HuH-7.5 (cell line): ENCODE results near the gene OR4D2.

ENCODE experiments used
- DNase-seq: peaks from one replicate; pipeline ENCODE4 v3.0.0; 2011; ENCODE audit warnings: low spot score

OR4D2 gene

GRCh38 chr17:58174871-58175270 is 8.1 kb downstream of the OR4D2 start:
- DNase-seq, result no peak

GRCh38 chr17:58176200-58176599 is 9.4 kb downstream of the OR4D2 start:
- no peak for DNase-seq

GRCh38 chr17:58181796-58182195 is 15.0 kb downstream of the OR4D2 start:
- no peak for DNase-seq

GRCh38 chr17:58183514-58183913 is 16.7 kb downstream of the OR4D2 start:
- DNase-seq, result no peak

GRCh38 chr17:58184308-58184985 is 17.7 kb downstream of the OR4D2 start:
- DNase-seq, result no peak

- DNase-seq, result no peak
Observed at GRCh38 chr17:58184986-58185761, 18.4 kb downstream of the OR4D2 start.

- DNase-seq, result no peak
Observed at GRCh38 chr17:58186591-58186990, 19.8 kb downstream of the OR4D2 start.

GRCh38 chr17:58187063-58187462 is 20.3 kb downstream of the OR4D2 start:
- no peak for DNase-seq

- DNase-seq, result no peak
Observed at GRCh38 chr17:58187675-58188074, 20.9 kb downstream of the OR4D2 start.

GRCh38 chr17:58189436-58190146 is 22.8 kb downstream of the OR4D2 start:
- DNase-seq, result no peak

- DNase-seq, result no peak
Observed at GRCh38 chr17:58191241-58191896, 24.6 kb downstream of the OR4D2 start.

GRCh38 chr17:58192612-58193011 is 25.8 kb downstream of the OR4D2 start, which contains the start of gene EPX:
EPX (plus strand) TSS chr17:58192726; CDS start chr17:58192847, 121 bp downstream.
- DNase-seq, result no peak

- DNase-seq, result no peak
Observed at GRCh38 chr17:58193641-58194255, 27.0 kb downstream of the OR4D2 start.

- no peak for DNase-seq
Observed at GRCh38 chr17:58195518-58196123, 28.8 kb downstream of the OR4D2 start.

GRCh38 chr17:58196610-58197009 is 29.8 kb downstream of the OR4D2 start:
- no peak for DNase-seq

- peak; percentile 75 for DNase-seq
Observed at GRCh38 chr17:58200024-58200633, 33.3 kb downstream of the OR4D2 start.

- no peak for DNase-seq
Observed at GRCh38 chr17:58202859-58203258, 36.1 kb downstream of the OR4D2 start.

- DNase-seq, result no peak
Observed at GRCh38 chr17:58204796-58205195, 38.0 kb downstream of the OR4D2 start.

- no peak for DNase-seq
Observed at GRCh38 chr17:58205936-58206335, 39.2 kb downstream of the OR4D2 start.

- no peak for DNase-seq
Observed at GRCh38 chr17:58207451-58207850, 40.7 kb downstream of the OR4D2 start.

GRCh38 chr17:58208344-58208743 is 41.6 kb downstream of the OR4D2 start:
- no peak for DNase-seq
